Measurements from ENCODE around the gene TNFRSF21.

- TF ChIP-seq CTCF (IDR thresholded peaks at IDR 0.05), result no peak
- TF ChIP-seq EP300 (IDR thresholded peaks at IDR 0.05), result no peak
- no peak for TF ChIP-seq POLR2A (IDR thresholded peaks at IDR 0.05)
- TF ChIP-seq POLR2AphosphoS5 (IDR thresholded peaks at IDR 0.05), result no peak
These were observed 61.3 kb downstream of the TNFRSF21 start for GRCh38 chr6:47248446-47248845.
